C1 segment of cervical spinal cord (tissue), 14 donors: ENCODE measurements around the gene CAMK2G.
"Not testable (repeated sequence)": the region's sequence is repeated elsewhere in the genome, so short reads cannot be mapped to it uniquely, and the experiment has no call there.

Experiments
- DNase-seq, 14 donors: peaks; one replicate each; lab custom pipeline; 2025; lab: John Stamatoyannopoulos, UW

The CAMK2G gene

DNA sequence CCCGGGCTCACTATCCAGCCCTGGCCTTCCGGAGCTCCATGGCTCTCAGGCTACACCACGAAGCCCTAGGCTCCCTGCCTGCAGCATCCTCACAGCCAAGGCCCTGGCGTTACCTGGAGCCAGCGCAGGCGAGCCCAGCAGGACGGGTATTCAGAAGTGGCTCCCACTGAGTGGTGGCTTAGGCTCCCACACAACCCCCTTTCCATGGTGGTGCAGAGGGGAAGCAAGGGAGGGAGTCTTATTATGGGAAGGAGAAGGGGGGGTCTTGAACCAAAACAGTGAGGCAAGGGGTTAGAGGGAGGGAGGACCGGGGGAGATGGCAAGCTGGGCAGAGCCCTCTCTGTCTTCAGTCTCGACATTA is 33.3 kb downstream of the CAMK2G start:
- DNase-seq = peak in 1 of 14 donors; percentile 18

DNA sequence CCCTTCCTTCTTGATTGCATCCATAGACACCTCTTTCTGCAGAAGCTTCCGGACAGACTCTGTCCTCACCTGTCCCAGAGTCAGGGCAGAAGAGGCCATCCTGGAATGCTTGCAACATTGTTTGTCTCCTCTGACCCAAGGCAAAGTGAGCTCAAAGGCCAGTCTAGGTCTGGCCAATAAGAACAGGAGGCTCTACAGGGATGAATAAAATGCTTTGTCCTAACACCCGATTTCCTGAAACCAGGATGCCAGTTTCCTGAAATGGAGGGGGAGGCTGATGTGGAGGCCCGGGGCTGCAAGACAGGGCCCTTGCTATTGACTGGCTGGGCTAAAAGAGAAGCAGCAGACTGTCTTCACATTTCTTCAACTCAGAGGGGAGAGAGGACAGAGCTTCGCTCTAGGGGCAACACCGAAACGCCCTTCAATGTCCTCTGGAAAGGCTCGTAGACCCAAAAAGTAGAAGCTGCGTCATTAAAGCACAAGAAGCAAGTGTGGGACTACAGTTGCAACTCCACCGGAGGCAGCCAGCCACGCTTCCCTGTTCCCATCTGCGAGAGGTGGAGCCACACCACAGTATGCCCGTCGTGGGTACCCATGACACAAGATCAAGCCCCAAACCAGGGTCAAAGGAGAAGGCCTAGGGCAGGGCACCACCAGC is 33.8 kb downstream of the CAMK2G start:
- DNase-seq = no peak

DNA sequence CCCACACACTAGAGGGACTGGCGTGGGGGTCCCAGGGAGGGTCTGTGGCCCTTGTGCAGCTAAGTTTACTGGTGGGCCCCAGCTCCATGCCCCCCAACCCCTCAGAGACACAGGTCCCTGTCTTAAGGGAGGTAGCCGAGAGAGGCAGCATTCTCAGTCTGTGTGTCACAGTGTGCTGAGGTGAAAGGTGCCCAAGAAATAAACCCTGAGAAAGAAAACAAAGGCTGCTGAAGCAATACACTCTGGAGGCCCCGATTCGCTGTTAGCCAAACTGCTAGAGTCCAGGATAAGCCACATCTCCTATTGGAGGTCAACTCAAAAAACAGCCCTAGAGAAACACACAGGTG is 34.3 kb downstream of the CAMK2G start:
- DNase-seq = no peak

DNA sequence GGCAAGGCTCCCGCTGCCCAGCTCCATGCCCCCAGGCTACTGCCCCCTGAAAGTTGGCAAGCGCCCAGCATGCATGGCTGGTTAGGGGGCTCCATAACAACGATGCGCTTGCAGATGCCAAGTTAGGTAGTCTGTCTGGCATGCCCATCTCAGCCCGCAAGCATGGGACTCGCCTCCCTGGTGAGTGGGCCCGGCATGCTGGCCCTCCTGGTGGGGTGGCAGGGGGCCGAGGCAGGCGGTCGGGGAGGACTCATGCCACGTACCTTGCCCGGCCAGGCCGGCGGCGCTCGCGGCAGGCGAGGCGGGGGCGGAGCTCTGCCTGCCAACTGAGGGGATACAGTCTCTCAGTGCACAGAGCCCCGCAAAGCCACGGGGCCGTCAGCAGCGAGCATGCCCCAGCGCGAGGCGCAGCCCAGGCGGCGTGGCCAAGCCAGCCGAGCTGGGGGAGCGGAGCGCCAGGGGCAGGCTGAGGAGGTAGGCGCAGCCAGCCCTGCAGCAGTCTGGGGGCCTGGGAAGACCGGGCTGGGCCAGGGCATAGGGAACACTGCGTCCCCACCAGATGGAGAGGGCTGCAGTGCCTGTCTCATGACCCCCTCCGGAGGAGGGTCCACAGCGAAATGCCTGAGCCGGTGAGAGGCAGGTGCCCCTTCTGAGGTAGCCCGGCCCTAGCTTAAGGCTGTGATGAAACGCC is 34.9 kb downstream of the CAMK2G start:
- peak in 1 of 14 donors; percentile 56 for DNase-seq

DNA sequence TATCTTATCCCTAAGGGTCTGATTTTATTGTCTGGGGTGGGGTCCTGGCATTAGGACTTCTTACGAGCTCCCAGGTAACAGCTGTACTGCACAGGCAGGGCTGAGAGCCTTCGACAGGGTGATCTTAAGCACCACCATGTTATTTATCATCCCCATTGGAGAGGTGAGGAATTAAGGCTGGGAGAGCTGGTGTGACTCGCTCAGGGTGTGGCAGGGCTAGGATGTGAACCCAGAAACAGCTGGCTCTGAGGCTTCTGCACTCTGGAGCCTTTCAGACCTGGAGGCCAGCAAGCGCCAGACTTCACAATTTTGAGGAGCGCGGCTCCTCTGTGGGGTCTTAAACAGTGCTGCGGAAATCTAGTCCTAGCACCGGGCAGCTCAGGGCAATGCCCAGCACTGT is 35.5 kb downstream of the CAMK2G start:
- DNase-seq = no peak

DNA sequence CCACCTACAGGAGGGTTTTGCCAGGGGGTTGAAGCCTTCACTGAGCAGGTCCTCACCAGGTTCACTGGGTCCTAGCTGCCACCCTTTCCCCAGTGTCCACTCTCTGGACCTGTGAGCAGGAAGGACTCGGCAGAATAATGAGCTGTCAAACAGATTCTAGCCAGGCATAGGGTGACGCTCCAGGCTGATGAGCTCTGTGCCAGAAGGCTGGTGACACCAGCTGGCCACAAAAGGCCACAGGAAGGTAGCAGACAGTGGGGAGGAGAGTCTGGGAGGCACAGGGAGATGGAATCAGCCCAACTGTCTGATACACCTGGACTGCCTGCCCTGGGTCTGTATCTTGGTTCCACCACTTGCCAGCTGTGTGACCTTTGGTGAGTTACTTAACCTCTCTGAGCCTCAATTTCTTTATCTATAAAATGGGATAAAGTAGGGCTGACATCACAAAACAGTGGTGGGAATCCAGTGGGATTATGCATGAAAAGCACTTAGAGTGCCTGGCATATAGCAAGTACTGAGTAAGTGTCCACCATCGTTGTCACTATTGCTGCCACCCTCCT is 36.3 kb downstream of the CAMK2G start:
- DNase-seq = peak in 1 of 14 donors; percentile 76

DNA sequence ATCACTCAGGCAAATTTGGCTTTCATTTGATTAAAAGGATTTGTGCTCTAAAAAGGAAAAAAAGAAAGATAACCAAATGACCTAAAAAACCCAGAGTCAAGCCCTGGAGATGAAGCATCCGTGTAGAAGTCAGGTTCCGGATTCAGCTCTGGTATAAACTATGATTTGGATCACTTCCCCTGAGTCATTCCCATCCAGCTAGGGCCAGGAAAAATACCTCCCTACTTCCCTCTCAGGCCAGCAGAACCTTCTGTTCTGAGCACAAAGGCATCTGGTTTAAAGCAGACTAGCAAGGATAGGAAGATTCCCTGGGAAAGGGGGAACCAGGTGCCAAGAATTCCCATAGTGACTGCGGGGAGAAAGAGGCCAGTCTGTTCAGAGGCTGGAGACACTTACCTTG is 37.3 kb downstream of the CAMK2G start:
- peak in 1 of 14 donors; percentile 75 for DNase-seq

DNA sequence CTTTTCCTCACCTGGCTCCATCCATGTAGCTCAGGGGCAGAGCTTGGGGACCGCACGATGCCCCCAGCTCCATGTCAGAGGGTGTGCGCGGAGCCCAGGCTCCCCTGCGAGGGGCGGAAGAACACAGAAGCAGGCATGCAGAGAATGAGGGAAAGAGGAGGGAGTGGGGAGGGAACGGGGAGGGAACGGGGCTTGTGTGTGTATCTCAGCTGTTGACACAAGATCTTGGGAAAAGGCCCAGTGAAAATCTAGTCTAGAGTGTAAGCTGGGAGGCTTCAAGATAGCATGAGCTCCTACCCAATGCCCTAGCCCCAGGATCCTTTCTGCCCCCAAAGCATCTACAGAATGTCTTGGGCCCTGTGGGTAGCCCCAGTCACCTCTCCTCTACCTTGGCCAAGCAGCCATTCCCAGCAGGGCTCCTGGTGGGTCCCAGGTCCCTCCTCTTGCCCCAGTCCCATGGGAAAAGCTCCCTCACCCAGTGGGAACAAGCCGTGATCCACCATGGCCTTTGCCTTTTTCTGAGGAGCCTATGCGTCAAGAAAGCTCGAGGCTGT is 37.9 kb downstream of the CAMK2G start:
- no peak for DNase-seq

DNA sequence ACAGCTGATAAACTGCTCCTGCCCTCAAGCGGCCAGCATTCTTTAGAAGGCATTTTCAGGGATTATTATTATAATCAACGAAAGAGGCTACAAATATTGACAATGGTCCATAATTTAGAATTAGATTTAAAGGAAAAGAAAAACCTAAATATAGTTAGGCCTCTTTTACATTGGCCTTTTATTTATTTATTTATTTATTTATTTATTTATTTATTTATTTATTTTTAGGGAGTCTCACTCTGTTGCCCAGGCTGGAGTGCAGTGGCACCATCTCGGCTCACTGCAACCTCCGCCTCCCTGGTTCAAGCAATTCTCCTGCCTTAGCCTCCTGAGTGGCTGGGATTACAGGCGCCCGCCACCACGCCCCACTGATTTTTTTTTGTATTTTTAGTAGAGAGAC is 45.3 kb downstream of the CAMK2G start:
- DNase-seq = not testable (repeated sequence)

DNA sequence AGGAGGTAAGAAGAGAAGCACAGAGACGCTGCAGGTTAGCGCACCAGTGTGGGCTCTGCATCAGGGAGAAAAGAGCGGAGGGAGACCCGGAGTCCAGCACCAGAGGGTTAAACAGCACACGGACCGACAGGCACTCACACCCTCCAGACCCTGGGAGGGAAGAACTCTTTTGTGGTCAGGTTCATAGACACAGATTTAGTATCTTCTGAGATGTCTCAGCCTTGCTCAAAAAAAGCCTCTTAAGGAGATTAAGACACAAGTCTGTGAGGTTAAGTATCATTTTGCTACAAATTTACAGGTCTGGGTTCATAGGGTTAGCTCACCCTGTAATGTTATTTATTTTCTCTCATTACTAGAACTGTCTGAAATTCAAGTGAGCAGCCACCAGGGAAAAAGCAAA is 46.2 kb downstream of the CAMK2G start:
- DNase-seq = no peak

DNA sequence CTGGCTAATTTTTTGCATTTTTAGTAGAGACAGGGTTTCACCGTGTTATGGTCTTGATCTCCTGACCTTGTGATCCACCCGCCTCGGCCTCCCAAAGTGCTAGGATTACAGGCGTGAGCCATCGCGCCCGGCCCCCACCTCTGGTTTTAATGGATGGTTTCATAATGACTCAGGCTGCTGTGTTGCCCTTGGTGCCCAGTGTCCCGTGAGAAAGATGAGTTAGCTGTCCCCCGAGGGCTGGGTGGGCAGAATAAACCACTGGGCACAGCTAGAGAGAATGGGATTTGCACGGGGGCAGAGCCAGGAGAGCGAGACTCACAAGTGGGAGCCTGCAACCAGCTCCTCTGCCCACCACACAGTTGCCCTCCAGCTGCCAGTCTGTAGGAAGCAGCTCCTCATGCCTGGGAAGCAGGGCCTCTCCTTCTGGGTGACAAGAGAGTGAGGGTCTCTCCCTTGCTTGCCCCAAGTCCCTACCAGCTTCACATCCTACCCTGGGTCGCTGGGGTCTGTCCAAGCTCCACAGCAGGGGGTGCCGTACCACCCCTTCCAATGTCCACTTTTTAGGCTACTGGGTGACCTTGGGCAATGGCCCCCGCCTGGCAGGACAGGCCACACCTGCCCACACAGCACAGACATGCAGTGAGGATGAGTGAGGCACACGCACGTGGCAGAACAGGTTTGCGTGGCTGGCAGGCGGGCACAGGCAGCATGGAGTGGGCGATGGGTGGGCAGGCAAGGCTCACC is 46.8 kb downstream of the CAMK2G start:
- DNase-seq = no peak

DNA sequence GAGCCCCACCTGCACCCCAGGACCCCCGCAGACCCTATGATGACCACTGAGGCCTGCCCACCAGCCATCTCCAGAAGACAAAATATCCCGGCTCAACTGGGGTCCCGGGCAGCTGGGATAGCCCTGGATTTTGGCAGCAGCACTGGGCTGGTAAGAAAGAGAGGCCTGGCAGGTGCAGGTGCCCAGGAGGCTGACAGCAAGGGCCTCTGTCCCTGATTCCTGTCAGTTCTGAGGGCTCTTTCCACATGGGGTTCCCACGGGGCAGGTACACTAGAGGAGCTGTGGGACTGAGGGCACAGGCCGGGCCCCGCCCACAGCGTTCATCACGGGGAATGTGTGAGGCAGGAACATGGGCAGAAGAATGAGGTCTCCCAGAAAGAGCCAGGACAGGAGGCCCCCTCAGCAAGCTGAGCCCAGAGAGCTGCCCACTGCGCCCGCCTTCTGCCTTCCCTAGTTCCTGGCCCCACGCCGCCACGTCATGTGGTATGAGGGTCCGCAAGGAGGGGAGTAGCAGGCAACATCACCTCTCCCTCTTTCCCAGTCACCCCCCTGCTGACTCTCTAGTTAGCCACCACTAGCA is 50.1 kb downstream of the CAMK2G start:
- DNase-seq = no peak

DNA sequence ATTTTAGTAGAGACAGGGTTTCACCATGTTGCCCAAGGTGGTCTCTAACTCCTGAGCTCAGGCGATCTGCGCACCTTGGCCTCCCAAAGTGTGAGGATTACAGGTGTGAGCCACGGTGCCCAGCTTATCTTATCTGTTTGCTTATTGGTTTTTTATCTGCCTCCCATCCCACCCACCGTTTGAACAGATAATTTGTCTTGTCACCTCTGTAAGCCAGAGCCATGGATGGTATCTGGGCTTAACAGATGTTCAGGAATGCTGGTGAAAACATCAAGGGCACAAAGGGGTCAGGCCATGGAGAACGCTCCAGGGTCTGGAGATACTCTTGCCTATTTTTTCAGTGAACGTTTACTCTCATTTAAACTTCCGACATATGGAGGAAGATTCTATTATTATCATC is 51.0 kb downstream of the CAMK2G start:
- no peak for DNase-seq

DNA sequence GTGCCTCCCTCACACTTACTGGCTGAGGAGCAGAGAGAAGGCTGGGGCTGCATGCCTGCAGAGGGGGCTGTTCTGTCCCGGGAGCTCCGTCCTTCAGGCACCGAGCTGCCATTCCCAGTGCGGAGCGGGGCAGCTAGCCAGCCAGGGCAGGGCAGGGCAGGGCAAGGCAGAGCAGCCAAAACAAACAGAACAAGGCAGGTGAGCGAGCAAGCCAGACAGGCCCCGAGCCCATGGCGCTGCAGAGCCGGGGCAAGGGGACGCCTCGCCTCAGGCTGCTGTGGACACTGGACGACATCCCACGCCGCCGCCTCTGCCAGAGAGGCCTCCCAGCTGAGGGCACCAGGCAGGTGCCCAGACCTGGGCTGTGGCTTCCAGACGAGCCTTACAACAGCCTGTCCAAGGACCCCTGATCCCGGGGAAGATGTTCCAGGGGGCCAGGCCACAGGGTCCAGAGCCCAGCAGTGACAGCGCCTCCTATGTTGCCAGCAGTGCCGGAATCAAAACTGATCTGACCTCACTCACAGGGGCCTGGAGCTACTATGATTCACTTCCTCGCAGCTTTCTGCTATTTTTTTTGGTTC is 54.8 kb downstream of the CAMK2G start:
- no peak for DNase-seq

DNA sequence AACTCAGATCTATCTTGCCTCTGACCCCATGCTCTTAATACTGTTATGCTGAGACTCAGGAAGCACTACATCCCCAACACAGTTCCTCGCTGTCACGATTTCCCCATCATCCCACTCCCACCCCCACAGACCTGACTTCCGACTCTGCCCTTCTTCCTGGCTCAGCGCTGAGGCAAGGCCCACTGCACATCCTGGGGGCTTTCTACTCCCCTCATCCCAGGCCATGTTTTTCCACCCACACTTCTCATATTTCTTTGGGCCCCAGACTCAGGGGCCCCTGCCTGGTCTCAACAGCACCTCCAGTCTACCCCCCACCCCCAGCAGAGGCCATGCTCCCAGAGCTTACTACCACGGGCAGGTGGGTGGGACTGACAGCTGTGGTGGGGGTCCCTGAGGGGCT is 55.3 kb downstream of the CAMK2G start:
- no peak for DNase-seq

DNA sequence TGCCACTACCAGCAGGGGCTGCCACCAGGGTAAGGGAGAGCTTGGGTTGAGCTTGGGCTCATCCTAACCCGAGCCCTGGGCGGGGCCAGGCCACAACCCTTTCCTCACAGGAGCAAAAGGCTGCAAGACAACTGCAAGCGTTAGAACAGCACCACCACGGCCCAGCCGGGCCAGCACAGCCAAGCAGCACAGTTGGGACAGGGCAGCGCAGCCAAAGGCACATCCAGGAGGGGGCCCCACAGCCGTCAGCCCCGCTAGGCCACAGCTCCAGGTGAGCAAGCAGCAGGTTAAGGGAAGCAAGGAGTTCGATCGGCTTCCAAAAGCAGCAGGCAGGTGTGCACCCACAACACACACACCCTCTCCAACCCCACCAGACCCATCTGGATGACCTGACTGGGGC is 56.0 kb downstream of the CAMK2G start:
- DNase-seq = no peak

DNA sequence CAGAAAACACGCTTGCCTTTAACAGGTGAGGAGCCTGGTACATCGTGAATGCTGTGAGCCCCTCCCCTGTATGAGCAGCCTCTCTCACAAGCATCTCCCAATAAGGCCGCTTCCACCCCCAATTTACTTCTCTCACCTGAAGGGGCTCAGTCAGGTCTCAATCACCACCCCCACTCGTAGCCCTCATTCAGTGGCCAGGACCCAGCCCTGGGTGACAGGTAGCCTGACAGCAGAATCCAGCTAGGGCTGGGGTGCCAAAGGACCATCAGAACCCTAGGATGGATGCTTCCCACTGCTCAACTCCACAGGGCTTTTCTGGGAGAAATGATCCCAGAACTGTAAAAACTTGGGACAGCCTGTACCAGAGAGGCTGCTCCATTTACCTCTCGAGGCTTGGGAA is 56.5 kb downstream of the CAMK2G start:
- DNase-seq = no peak

DNA sequence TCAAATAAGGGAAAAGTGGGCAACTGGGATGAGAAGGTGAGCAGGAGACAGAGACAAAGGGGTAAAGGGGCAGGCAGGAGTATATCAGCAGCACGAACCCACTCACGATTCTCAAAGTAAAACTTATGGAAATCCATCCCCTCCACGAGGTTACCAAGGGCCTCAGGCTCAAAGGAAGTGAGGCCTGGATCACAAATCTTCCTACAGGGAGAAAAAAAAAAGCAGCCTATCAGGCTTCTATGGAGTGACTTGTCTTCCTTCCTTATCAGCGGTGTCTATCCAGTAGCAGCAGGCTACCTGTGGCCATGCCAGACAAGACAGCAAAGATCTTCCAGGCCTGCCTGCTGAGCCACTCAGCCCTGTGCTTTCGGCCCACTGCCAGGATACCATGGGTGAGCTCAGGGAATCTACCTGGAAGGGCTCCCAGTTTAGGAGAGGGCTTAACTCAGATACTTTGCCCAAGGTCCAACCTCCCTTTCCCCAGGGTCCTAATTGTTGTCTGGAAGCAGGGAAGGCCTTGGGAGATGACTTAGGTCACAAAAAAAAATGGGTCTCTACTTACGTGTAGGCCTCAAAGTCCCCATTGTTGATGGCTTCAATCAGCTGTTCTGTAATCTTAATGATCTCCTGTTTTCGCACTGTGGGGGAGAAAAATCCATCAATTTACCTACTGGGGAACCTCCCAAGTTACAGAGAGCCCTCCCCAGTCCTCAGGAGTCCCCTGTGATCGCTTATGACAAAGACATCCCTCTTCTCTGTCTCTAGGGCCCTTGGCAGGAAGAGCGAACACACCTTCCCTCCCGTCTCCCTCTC is 57.2 kb downstream of the CAMK2G start:
- no peak for DNase-seq

DNA sequence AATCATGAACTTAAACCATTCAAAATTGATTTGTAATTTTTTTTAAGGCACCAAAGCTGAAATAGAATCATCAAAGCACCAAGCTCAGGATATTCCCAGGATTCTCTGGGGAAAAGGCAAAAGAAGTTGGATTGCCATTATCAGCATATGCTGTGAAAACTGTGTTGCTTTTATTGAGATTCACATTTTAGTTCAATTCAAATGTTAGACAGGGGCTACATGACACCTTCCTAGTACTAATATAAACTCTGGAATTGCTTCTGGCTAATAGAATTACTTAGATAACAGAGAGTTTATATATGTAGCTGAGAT is 58.7 kb downstream of the CAMK2G start:
- DNase-seq = no peak

DNA sequence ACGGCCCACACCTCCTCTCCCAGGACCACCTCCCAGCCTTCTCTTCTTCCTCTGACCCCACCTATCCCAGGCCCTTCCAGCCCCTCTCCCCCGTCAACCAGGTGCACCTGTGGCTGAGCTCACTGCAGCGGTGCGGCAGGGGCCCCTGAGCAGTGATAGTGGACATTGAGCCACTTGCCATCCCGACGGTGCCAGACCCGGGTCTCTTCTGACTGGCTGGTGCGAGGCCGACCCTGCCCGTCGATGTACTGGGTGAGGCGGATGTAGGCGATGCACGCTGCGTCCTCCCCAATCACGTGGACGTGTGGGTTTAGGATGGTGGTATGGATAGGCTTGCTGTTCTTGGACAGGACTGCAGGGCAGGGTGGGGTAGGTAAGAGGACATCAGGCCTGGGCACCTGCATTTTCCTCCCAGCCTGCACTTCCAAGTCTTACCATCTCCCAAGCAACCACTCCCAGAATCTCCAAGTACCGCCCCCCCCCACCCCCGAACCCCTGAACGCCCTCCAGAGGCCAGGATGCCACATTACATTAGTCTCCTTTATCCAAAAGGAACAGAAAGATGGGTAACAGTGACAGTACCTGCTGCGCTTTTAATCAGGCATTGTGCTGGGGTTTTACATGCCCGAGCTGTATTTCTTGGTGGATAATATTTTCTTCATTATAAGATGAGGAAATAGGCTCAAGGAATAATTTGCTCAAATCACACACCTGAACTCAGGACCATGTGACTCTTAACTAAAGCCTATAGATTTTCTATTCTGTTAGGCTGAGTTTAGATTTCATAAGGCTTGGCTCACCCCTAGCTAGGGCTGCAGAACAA is 59.2 kb downstream of the CAMK2G start:
- DNase-seq = no peak
